Endothelial cell of umbilical vein (primary cell): ENCODE measurements around the gene CAMSAP3. TPM values are rescaled to one million over a fixed set of nuclear protein-coding genes. Genes with fewer than 3 reads are reported as not detected.

Source experiments
- BruUV-seq: library from RNA; stranded (reverse); fragments of 400-500 nt; replicated peaks from 2 replicates; lab custom pipeline; 2021; lab: Mats Ljungman, UMichigan
- CTCF ChIA-PET: fragments of 300-600, 350-600 bp; sonication (Branson Sonifier 250); formaldehyde crosslinking; loops from one replicate; lab custom pipeline; 2021; ENCODE audit warnings: antibody characterized with exemption, inconsistent platforms; lab: Charles Lee
- POLR2A ChIA-PET: fragments of 300-600, 350-600 bp; sonication (Branson Sonifier 250); formaldehyde crosslinking; loops from one replicate; lab custom pipeline; 2021; ENCODE audit warnings: antibody characterized with exemption, inconsistent platforms; lab: Charles Lee
- DNase-seq: peaks from one replicate; pipeline ENCODE4 v3.0.0-alpha.2; 2011; ENCODE audit warnings: low read depth, low spot score
- FAIRE-seq: peaks from 2 replicates; lab custom pipeline; 2011; peaks lifted over from hg19 to GRCh38; lab: Jason Lieb, UNC
- H2AFZ ChIP-seq: 2 replicates; pipeline ENCODE4 v1.6.0; 2012; ENCODE audit warnings: low read depth, low read length, control low read depth, inconsistent platforms
- H3K27ac ChIP-seq: 2 replicates; pipeline ENCODE4 v1.5.1; 2011; ENCODE audit warnings: low read depth, mild to moderate bottlenecking, control low read depth, low read length, moderate library complexity; ENCODE audit not compliant: insufficient read depth
- H3K27me3 ChIP-seq, 2 experiments: 2 replicates each; pipeline versions ENCODE4 v1.6.0 to v1.6.1; 2011; ENCODE audit warnings: low read length in 2 of 2, mixed read lengths in 1 of 2; ENCODE audit not compliant: control insufficient read depth in 2 of 2, insufficient read depth in 2 of 2
- H3K36me3 ChIP-seq, 2 experiments: 2 replicates in 1 of 2; 3 replicates in 1 of 2; pipeline ENCODE4 v1.5.1; 2011; ENCODE audit warnings: low read length in 2 of 2, mild to moderate bottlenecking in 1 of 2, moderate library complexity in 1 of 2; ENCODE audit not compliant: control insufficient read depth in 2 of 2, insufficient read depth in 2 of 2; ENCODE audit errors: extremely low read depth in 1 of 2
- H3K4me1 ChIP-seq: 3 replicates; pipeline ENCODE4 v1.5.1; 2011; ENCODE audit warnings: mild to moderate bottlenecking, low read length; ENCODE audit not compliant: control insufficient read depth, insufficient read depth; ENCODE audit errors: extremely low read depth
- H3K4me2 ChIP-seq: 2 replicates; pipeline ENCODE4 v1.6.1; 2011; ENCODE audit warnings: low read length, control low read depth, mixed read lengths; ENCODE audit not compliant: insufficient read depth
- H3K4me3 ChIP-seq, 3 experiments: fragments of 200-600 bp in 1 of 3; sonication (generic), shearing (Covaris generic) in 1 of 3; replicated peaks in 1 of 3; 2 replicates each; pipeline ENCODE4 v1.5.1; 2011 to 2016; ENCODE audit warnings: control low read depth in 3 of 3, low read length in 3 of 3, mild to moderate bottlenecking in 2 of 3, inconsistent platforms in 1 of 3, low read depth in 1 of 3, moderate library complexity in 1 of 3; ENCODE audit not compliant: insufficient read depth in 1 of 3
- H3K79me2 ChIP-seq: 2 replicates; pipeline ENCODE4 v1.6.0; 2012; ENCODE audit warnings: low read length, inconsistent platforms; ENCODE audit not compliant: control insufficient read depth, insufficient read depth
- H3K9ac ChIP-seq: replicated peaks from 2 replicates; pipeline ENCODE3; 2011; ENCODE audit warnings: low read length, control low read depth; ENCODE audit not compliant: insufficient read depth; ENCODE audit errors: extremely low read depth
- H3K9me1 ChIP-seq: replicated peaks from 3 replicates; pipeline ENCODE4 v1.6.0; 2011; ENCODE audit warnings: mild to moderate bottlenecking, low read length; ENCODE audit not compliant: control insufficient read depth, insufficient read depth; ENCODE audit errors: extremely low read depth
- H3K9me3 ChIP-seq: replicated peaks from 2 replicates; pipeline ENCODE4 v1.5.1; 2012; ENCODE audit warnings: low read length, inconsistent platforms; ENCODE audit not compliant: control insufficient read depth, insufficient read depth
- H4K20me1 ChIP-seq: replicated peaks from 2 replicates; pipeline ENCODE3; 2011; ENCODE audit warnings: mild to moderate bottlenecking, low read length; ENCODE audit not compliant: control insufficient read depth, insufficient read depth; ENCODE audit errors: extremely low read depth
- CTCF ChIP-seq, 2 donors: IDR thresholded peaks; 1 replicate in 1 of 2; 2 replicates in 1 of 2; pipeline ENCODE4 v1.5.1; 2011; ENCODE audit warnings: low read length in 2 of 2, mild to moderate bottlenecking in 2 of 2, moderate library complexity in 2 of 2, control low read depth in 1 of 2, inconsistent platforms in 1 of 2, low read depth in 1 of 2; ENCODE audit not compliant: insufficient read depth in 1 of 2; ENCODE audit errors: extremely low read depth in 1 of 2
- EZH2 ChIP-seq: IDR thresholded peaks from 2 replicates; pipeline ENCODE4 v1.6.1; 2012; ENCODE audit warnings: borderline replicate concordance, low read depth, mild to moderate bottlenecking, moderate library complexity, low read length, inconsistent platforms; ENCODE audit not compliant: severe bottlenecking
- FOS ChIP-seq: IDR thresholded peaks from 2 replicates; pipeline ENCODE4 v1.6.1; 2011; ENCODE audit warnings: mild to moderate bottlenecking, low read length, moderate library complexity, borderline replicate concordance; ENCODE audit not compliant: insufficient read depth
- GATA2 ChIP-seq: IDR thresholded peaks from 2 replicates; pipeline ENCODE4 v1.7.0; 2011; ENCODE audit warnings: low read depth, mild to moderate bottlenecking, moderate library complexity, mixed read lengths, low read length; ENCODE audit not compliant: insufficient read length, insufficient read depth
- JUN ChIP-seq: IDR thresholded peaks from 2 replicates; pipeline ENCODE4 v1.6.1; 2011; ENCODE audit warnings: borderline replicate concordance, low read depth; ENCODE audit not compliant: insufficient read length, insufficient read depth
- MAX ChIP-seq: IDR thresholded peaks from 2 replicates; pipeline ENCODE4 v1.6.1; 2011; ENCODE audit not compliant: insufficient read depth, insufficient read length
- MYC ChIP-seq: IDR thresholded peaks from one replicate; pipeline ENCODE4 v1.6.1; 2011; ENCODE audit warnings: mild to moderate bottlenecking, low read depth, low read length
- POLR2A ChIP-seq: IDR thresholded peaks from 2 replicates; pipeline ENCODE4 v1.6.1; 2012; ENCODE audit warnings: low read depth, mild to moderate bottlenecking, control low read depth, low read length
- POLR2AphosphoS5 ChIP-seq: IDR thresholded peaks from 2 replicates; pipeline ENCODE4 v1.6.1; 2012; ENCODE audit warnings: low read depth, mild to moderate bottlenecking, control low read depth, low read length, moderate library complexity; ENCODE audit not compliant: insufficient read depth
- dilution Hi-C: fragments of 300-500 bp; cut with MboI; formaldehyde crosslinking; loops from one replicate; pipeline ENCODE4 v1.15.0; 2019; ENCODE audit warnings: low sequenced_read_pairs; ENCODE audit not compliant: extremely low pct_ligation_motif_present
- intact Hi-C: fragments of 100-400 bp; cut with micrococcal nuclease; formaldehyde crosslinking; loops from one replicate; pipeline ENCODE4 v1.10.0; 2022
- polyA plus RNA-seq, 4 experiments: library from polyadenylated mRNA; depleted of rRNA in 3 of 4; stranded (reverse) in 3 of 4; unstranded in 1 of 4; fragments of >200 nt; gene quantifications; 2 replicates each; pipeline versions ENCODE4 v1.2.1 to v1.2.3, GENCODE V29; 2011 to 2012; ENCODE audit warnings: missing spikeins in 1 of 4
- total RNA-seq: library from RNA; stranded (reverse); gene quantifications from 2 replicates; pipeline ENCODE4 v1.2.3, GENCODE V29; 2021

The CAMSAP3 gene
- total and polyA plus RNA-seq, 2 donors (not counting 3 experiments of a cell fraction or from before 2014, with no cell fraction given) = 0.11 to 0.22 TPM

GRCh38 chr19:7636317-7636690 lies 40.6 kb downstream of the CAMSAP3 start:
- Histone ChIP-seq H3K4me2 (peak overlapping the region; percentile 53), H3K27me3 (no peaks in the 10 kb centered on the region), H3K9me3 (no peaks in the 10 kb centered on the region), H3K9me1 (no peaks in the 10 kb centered on the region), H3K79me2 (no peaks in the 10 kb centered on the region), H3K4me1 (peaks cover 7% of the 10 kb centered on the region), H4K20me1 (no peaks in the 10 kb centered on the region), H3K27ac (no peak overlapping the region), H3K9ac (no peak overlapping the region), H3K4me3 (no peak overlapping the region), H3K36me3 (peaks cover 0 to 4% of the 10 kb centered on the region in 2 experiments), H2AFZ (peak overlapping the region; percentile 98)
- POLR2A ChIA-PET = no interaction called here
- CTCF ChIA-PET = interaction anchor here (0.7 kb wide), 1 partner anchor 45 kb away, joined by 3 read pairs; the partner anchor contains the start of gene TRAPPC5
- no TSS peak for BruUV-seq
- dilution Hi-C loops (no loop called here), intact Hi-C loops (no loop called here)
- no peak for FAIRE-seq
- no peak for DNase-seq
- no peak for TF ChIP-seq EZH2
- TF ChIP-seq JUN = no peak
- no peak for TF ChIP-seq MYC
- TF ChIP-seq MAX = no peak
- no peak for TF ChIP-seq POLR2AphosphoS5
- no peak for TF ChIP-seq FOS
- TF ChIP-seq GATA2 = no peak
- TF ChIP-seq POLR2A = no peak
- TF ChIP-seq CTCF (IDR thresholded peaks at IDR 0.05; ENCODE audit: extremely low read depth in 1 of 2, insufficient read depth in 1 of 2, low read depth in 1 of 2, low read length in 2 of 2) = no peak
